SU-DHL-6 (cell line): ENCODE data around the gene EVC.

Experiments used
- H2AFZ ChIP-seq: fragments of 200-600 bp; sonication (generic); 2 replicates; pipeline ENCODE4 v1.6.1; 2014; ENCODE audit warnings: low read depth, mild to moderate bottlenecking, moderate library complexity, mixed read lengths, antibody characterized with exemption, low read length; ENCODE audit not compliant: severe bottlenecking
- H3F3A ChIP-seq: fragments of 200-600 bp; shearing (Covaris generic); 2 replicates; pipeline ENCODE4 v1.6.0; 2016; ENCODE audit warnings: antibody characterized with exemption, mild to moderate bottlenecking; ENCODE audit not compliant: insufficient read depth
- H3K27ac ChIP-seq: fragments of 200-600 bp; sonication (generic); 2 replicates; pipeline ENCODE4 v1.5.1; 2016; ENCODE audit warnings: low read depth, mild to moderate bottlenecking, low read length, moderate library complexity, mixed read lengths
- H3K27me3 ChIP-seq: fragments of 200-600 bp; sonication (generic), shearing (Covaris generic); 2 replicates; pipeline ENCODE4 v1.6.0; 2014; ENCODE audit warnings: mild to moderate bottlenecking, low read length
- H3K36me3 ChIP-seq: fragments of 200-600 bp; sonication (generic); 2 replicates; pipeline ENCODE4 v1.6.1; 2014; ENCODE audit warnings: mild to moderate bottlenecking, low read length, mixed read lengths
- H3K4me2 ChIP-seq: fragments of 300-600, 200-600 bp; shearing (Covaris generic), sonication (generic); 2 replicates; pipeline ENCODE4 v1.6.0; 2014; ENCODE audit warnings: low read length, low read depth, mild to moderate bottlenecking; ENCODE audit not compliant: poor library complexity, severe bottlenecking
- H3K4me3 ChIP-seq: fragments of 200-600 bp; sonication (generic); 2 replicates; pipeline ENCODE4 v1.5.1; 2014; ENCODE audit warnings: antibody characterized with exemption, low read length, mild to moderate bottlenecking, mixed read lengths; ENCODE audit not compliant: insufficient read depth, poor library complexity, severe bottlenecking
- H3K79me2 ChIP-seq: fragments of 200-600 bp; sonication (generic); 2 replicates; pipeline ENCODE4 v1.6.1; 2014; ENCODE audit warnings: mild to moderate bottlenecking, low read length, moderate library complexity; ENCODE audit not compliant: insufficient read depth
- H3K9ac ChIP-seq: fragments of 200-600 bp; sonication (generic); 2 replicates; pipeline ENCODE4 v1.7.0; 2014; ENCODE audit warnings: mild to moderate bottlenecking, low read length
- H3K9me2 ChIP-seq: fragments of 200-600 bp; sonication (generic); replicated peaks from 2 replicates; pipeline ENCODE4 v1.6.1; 2014; ENCODE audit warnings: low read length; ENCODE audit not compliant: insufficient read depth
- H3K9me3 ChIP-seq: fragments of 200-600 bp; sonication (generic); 2 replicates; pipeline ENCODE4 v1.6.1; 2014; ENCODE audit warnings: low read length, mixed read lengths; ENCODE audit not compliant: insufficient read depth
- H4K20me1 ChIP-seq: fragments of 200-600 bp; sonication (generic); 2 replicates; pipeline ENCODE4 v1.6.1; 2014; ENCODE audit warnings: low read depth, mild to moderate bottlenecking, antibody characterized with exemption, low read length, moderate library complexity, mixed read lengths
- EZH2phosphoT487 ChIP-seq: fragments of 200-600 bp; sonication (generic), shearing (Covaris generic); conservative IDR thresholded peaks from 2 replicates; pipeline ENCODE4 v1.6.1; 2018; ENCODE audit warnings: mild to moderate bottlenecking, antibody characterized with exemption, low read length, moderate library complexity, mixed read lengths
- TF ChIP-seq, protein P1 (sequence below): fragments of 200-600 bp; sonication (generic); IDR thresholded peaks from one replicate; pipeline ENCODE4 v1.5.1; 2017; ENCODE audit warnings: antibody characterized with exemption, mild to moderate bottlenecking, low read length, moderate library complexity; ENCODE audit not compliant: insufficient read depth, poor library complexity, severe bottlenecking

EVC gene

GRCh38 chr4:5678977-5679376, 32.0 kb upstream of the EVC start:
- Histone ChIP-seq H4K20me1 (no peaks in the 10 kb centered on the region), H3K9me3 (no peaks in the 10 kb centered on the region), H2AFZ (no peak overlapping the region), H3K9me2 (no peaks in the 10 kb centered on the region), H3F3A (no peaks in the 10 kb centered on the region), H3K36me3 (no peaks in the 10 kb centered on the region), H3K4me3 (no peak overlapping the region), H3K9ac (no peak overlapping the region), H3K27ac (no peak overlapping the region), H3K79me2 (no peaks in the 10 kb centered on the region), H3K4me2 (no peak overlapping the region), H3K27me3 (no peaks in the 10 kb centered on the region)
- no peak for TF ChIP-seq EZH2phosphoT487
- TF ChIP-seq, protein P1, sequence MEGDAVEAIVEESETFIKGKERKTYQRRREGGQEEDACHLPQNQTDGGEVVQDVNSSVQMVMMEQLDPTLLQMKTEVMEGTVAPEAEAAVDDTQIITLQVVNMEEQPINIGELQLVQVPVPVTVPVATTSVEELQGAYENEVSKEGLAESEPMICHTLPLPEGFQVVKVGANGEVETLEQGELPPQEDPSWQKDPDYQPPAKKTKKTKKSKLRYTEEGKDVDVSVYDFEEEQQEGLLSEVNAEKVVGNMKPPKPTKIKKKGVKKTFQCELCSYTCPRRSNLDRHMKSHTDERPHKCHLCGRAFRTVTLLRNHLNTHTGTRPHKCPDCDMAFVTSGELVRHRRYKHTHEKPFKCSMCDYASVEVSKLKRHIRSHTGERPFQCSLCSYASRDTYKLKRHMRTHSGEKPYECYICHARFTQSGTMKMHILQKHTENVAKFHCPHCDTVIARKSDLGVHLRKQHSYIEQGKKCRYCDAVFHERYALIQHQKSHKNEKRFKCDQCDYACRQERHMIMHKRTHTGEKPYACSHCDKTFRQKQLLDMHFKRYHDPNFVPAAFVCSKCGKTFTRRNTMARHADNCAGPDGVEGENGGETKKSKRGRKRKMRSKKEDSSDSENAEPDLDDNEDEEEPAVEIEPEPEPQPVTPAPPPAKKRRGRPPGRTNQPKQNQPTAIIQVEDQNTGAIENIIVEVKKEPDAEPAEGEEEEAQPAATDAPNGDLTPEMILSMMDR = no peak

GRCh38 chr4:5683566-5683965, 27.4 kb upstream of the EVC start:
- Histone ChIP-seq H3K36me3 (no peaks in the 10 kb centered on the region), H3K27ac (no peak overlapping the region)

GRCh38 chr4:5685296-5685695, 25.7 kb upstream of the EVC start:
- H3K9ac ChIP-seq = no peak overlapping the region
- H3K9me2 ChIP-seq = no peaks in the 10 kb centered on the region
- H3K27me3 ChIP-seq = no peaks in the 10 kb centered on the region
- H3K4me3 ChIP-seq = no peak overlapping the region
- H4K20me1 ChIP-seq = no peaks in the 10 kb centered on the region
- no peaks in the 10 kb centered on the region for H3K36me3 ChIP-seq
- H3K79me2 ChIP-seq = no peaks in the 10 kb centered on the region
- H3K4me2 ChIP-seq = no peak overlapping the region
- H2AFZ ChIP-seq = no peak overlapping the region
- TF ChIP-seq EZH2phosphoT487 = no peak
- TF ChIP-seq, protein P1 = no peak
- H3F3A ChIP-seq = no peaks in the 10 kb centered on the region
- H3K27ac ChIP-seq = no peak overlapping the region
- no peaks in the 10 kb centered on the region for H3K9me3 ChIP-seq

More at GRCh38 chr4:5683566-5683965, 27.4 kb upstream of the EVC start:
- Histone ChIP-seq H3K9me2 (no peaks in the 10 kb centered on the region), H3K27me3 (no peaks in the 10 kb centered on the region), H3K4me3 (no peak overlapping the region), H4K20me1 (no peaks in the 10 kb centered on the region), H2AFZ (no peak overlapping the region), H3K4me2 (no peak overlapping the region), H3K79me2 (no peaks in the 10 kb centered on the region), H3K9me3 (no peaks in the 10 kb centered on the region), H3K9ac (no peak overlapping the region), H3F3A (no peaks in the 10 kb centered on the region)
- TF ChIP-seq EZH2phosphoT487 = no peak
- TF ChIP-seq, protein P1 = no peak

GRCh38 chr4:5686338-5686737, 24.7 kb upstream of the EVC start:
- Histone ChIP-seq H2AFZ (no peak overlapping the region), H3F3A (no peaks in the 10 kb centered on the region), H3K27ac (no peak overlapping the region), H3K36me3 (no peaks in the 10 kb centered on the region), H3K27me3 (no peaks in the 10 kb centered on the region), H4K20me1 (no peaks in the 10 kb centered on the region), H3K9ac (no peak overlapping the region), H3K9me3 (no peaks in the 10 kb centered on the region), H3K4me3 (no peak overlapping the region), H3K79me2 (no peaks in the 10 kb centered on the region), H3K4me2 (no peak overlapping the region), H3K9me2 (no peaks in the 10 kb centered on the region)
- no peak for TF ChIP-seq EZH2phosphoT487
- TF ChIP-seq, protein P1 = no peak
